ENCODE data around the gene NUDT5.

DNA sequence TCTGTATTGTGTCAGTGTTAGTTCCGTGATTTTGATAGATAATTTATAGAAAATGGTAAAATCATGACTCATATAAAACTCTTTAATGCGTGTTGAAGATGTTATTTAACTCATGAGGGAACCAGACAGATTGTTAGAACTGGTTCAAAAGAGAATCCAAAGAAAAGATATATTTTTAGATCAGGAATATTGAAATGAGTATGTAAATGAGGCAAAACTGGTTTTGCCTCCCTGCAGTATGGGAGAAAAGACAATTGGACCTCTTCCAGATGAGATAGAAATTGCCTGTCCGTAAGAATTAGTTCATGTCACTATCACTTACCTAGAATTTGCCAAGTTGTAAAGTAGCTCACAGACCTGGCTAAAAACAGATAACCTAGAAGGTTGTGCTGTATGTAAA, 17.9 kb upstream of the NUDT5 start:
- TF ChIP-seq, protein P1, sequence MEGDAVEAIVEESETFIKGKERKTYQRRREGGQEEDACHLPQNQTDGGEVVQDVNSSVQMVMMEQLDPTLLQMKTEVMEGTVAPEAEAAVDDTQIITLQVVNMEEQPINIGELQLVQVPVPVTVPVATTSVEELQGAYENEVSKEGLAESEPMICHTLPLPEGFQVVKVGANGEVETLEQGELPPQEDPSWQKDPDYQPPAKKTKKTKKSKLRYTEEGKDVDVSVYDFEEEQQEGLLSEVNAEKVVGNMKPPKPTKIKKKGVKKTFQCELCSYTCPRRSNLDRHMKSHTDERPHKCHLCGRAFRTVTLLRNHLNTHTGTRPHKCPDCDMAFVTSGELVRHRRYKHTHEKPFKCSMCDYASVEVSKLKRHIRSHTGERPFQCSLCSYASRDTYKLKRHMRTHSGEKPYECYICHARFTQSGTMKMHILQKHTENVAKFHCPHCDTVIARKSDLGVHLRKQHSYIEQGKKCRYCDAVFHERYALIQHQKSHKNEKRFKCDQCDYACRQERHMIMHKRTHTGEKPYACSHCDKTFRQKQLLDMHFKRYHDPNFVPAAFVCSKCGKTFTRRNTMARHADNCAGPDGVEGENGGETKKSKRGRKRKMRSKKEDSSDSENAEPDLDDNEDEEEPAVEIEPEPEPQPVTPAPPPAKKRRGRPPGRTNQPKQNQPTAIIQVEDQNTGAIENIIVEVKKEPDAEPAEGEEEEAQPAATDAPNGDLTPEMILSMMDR (IDR thresholded peaks at IDR 0.05; ENCODE audit: low read depth, low read length) = no peak
- no peak for TF ChIP-seq EZH2phosphoT487 (IDR thresholded peaks at IDR 0.05; ENCODE audit: low read depth)

All from OCI-LY3 (cell line).